CD4-positive, alpha-beta T cell treated with Interleukin-21 for 1 hour (primary cell): ENCODE data around the gene MT1B.
"Not testable (repeated sequence)": the region's sequence is repeated elsewhere in the genome, so short reads cannot be mapped to it uniquely, and the experiment has no call there.

Experiments used
- DNase-seq: peaks from one replicate; pipeline ENCODE4 v3.0.0-alpha.2; 2020

MT1B gene

GRCh38 chr16:56639045-56639444 is 12.6 kb upstream of the MT1B start:
- no peak for DNase-seq

- DNase-seq: no peak
Observed at GRCh38 chr16:56640076-56640475, 11.6 kb upstream of the MT1B start.

- DNase-seq: no peak
Observed at GRCh38 chr16:56641166-56641565, 10.5 kb upstream of the MT1B start.

GRCh38 chr16:56643080-56643778 is 8.5 kb upstream of the MT1B start:
- DNase-seq: peak; percentile 81

- no peak for DNase-seq
Observed at GRCh38 chr16:56643833-56644232, 7.9 kb upstream of the MT1B start.

GRCh38 chr16:56645311-56645710 is 6.4 kb upstream of the MT1B start:
- no peak for DNase-seq

GRCh38 chr16:56645838-56646237 is 5.8 kb upstream of the MT1B start:
- no peak for DNase-seq

GRCh38 chr16:56647641-56648431 is 3.9 kb upstream of the MT1B start:
- no peak for DNase-seq

GRCh38 chr16:56649271-56649670 is 2.4 kb upstream of the MT1B start:
- no peak for DNase-seq

- no peak for DNase-seq
Observed at GRCh38 chr16:56649820-56650219, 1.9 kb upstream of the MT1B start.

- no peak for DNase-seq
Observed at GRCh38 chr16:56652600-56652999, 914 bp downstream of the MT1B start.

- DNase-seq: no peak
Observed at GRCh38 chr16:56653218-56653617, 1.5 kb downstream of the MT1B start.

- peak; percentile 72 for DNase-seq
Observed at GRCh38 chr16:56657555-56658326, 6.1 kb downstream of the MT1B start, which contains the start of gene MT1F. Gene MT1F, plus strand, starts transcription at chr16:56657959. Its CDS starts 100 bp downstream, at chr16:56658059.

GRCh38 chr16:56658327-56658875 is 6.7 kb downstream of the MT1B start:
- no peak for DNase-seq

GRCh38 chr16:56662357-56663354 is 11.0 kb downstream of the MT1B start:
- DNase-seq: peak; percentile 28

- no peak for DNase-seq
Observed at GRCh38 chr16:56664506-56664905, 12.8 kb downstream of the MT1B start.

- DNase-seq: not testable (repeated sequence)
Observed at GRCh38 chr16:56665286-56666261, 13.9 kb downstream of the MT1B start.

GRCh38 chr16:56667581-56668571 is 16.2 kb downstream of the MT1B start, which contains the start of gene MT1G:
Gene MT1G, minus strand, starts transcription at chr16:56668065. Its CDS starts 72 bp downstream, at chr16:56667993.
- no peak for DNase-seq
